Measurements from ENCODE around the gene GPATCH1. TPM values are rescaled to one million over a fixed set of nuclear protein-coding genes. Genes with fewer than 3 reads are reported as not detected.

GPATCH1 gene
- total RNA-seq, 2 donors from 2014 or later, result 8.8 to 9.0 TPM

Other genes starting within 250 kb of the GPATCH1 start
- gene SLC7A9, start 211.4 kb upstream of the GPATCH1 start, total RNA-seq, result under 1 TPM in 1 of 2 donors, not detected in 1; 0.30 TPM
- gene CEP89, start 109.2 kb upstream of the GPATCH1 start, total RNA-seq, result 1 to 10 TPM; 9.5 to 9.8 TPM
- 1 to 10 TPM; 2.1 to 2.2 TPM for gene FAAP24, start 108.9 kb upstream of the GPATCH1 start, total RNA-seq
- not detected for gene RHPN2, start 16.3 kb upstream of the GPATCH1 start, total RNA-seq
- not detected for gene WDR88, start 50.9 kb downstream of the GPATCH1 start, total RNA-seq
- under 1 TPM in 1 of 2 donors, not detected in 1; 0.52 TPM for gene LRP3, start 113.1 kb downstream of the GPATCH1 start, total RNA-seq
- not detected for gene SLC7A10, start 144.7 kb downstream of the GPATCH1 start, total RNA-seq
- 1 to 10 TPM; 2.2 to 2.4 TPM for gene CEBPA, start 221.4 kb downstream of the GPATCH1 start, total RNA-seq

Measured in T-helper 17 cell (primary cell).